HG03280 (cell line): ENCODE data around the gene LY6G6F.
A peak's percentile ranks its signal among the peaks of the same experiment; 100 is the strongest.

Experiments used
- ATAC-seq: cut with Tn5 transposase; IDR thresholded peaks from one replicate; pipeline ENCODE4 v1.9.1; 2021; ENCODE audit warnings: mild to moderate bottlenecking, moderate library complexity; ENCODE audit not compliant: unreplicated experiment

Gene LY6G6F

DNA sequence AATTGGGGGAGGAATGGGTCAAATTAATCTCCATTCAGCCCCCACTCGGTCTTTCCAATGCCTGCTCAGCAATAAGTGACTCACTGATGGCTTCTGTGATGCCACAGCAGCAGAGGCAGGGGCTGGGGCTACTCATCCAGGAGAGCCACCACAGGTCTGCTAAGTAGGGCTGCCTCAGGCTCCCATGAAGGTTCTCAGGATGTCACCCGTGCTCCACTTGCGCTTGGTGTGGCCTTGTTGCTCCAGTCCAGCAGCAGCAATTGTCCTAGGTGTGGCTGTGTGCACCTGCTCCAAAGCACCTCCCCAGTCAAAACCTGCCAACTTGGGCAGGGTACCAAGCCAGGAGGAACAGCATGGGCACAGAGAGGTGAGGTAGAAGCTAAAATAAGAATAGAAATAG is 15.5 kb downstream of the LY6G6F start:
- no peak for ATAC-seq

DNA sequence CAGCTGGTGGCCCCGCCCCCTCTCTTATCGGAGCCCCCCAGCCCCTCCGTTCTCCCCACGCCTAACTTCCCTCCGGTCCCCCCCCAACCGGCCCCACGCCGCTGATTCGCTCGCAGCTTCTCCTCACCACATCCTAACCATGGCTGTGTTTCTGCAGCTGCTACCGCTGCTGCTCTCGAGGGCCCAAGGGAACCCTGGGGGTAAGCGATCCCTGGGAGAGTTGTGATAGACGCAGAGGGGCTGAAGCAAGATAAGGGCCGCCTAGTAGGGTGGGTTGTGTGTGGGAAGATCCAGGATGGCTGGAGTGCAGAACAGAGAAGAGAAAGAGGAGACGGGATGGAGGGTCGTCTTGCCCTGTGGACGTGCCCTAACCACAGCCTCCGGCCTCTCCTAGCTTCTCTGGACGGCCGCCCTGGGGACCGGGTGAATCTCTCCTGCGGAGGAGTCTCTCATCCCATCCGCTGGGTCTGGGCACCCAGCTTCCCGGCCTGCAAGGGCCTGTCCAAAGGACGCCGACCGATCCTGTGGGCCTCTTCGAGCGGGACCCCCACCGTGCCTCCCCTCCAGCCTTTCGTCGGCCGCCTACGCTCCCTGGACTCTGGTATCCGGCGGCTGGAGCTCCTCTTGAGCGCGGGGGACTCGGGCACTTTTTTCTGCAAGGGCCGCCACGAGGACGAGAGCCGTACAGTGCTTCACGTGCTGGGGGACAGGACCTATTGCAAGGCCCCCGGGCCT is 16.7 kb downstream of the LY6G6F start, which contains the start of gene MPIG6B:
MPIG6B (plus strand) TSS at position 129 of the 735 bp plus-strand sequence; CDS start at position 140, 11 bp downstream.
- no peak for ATAC-seq

DNA sequence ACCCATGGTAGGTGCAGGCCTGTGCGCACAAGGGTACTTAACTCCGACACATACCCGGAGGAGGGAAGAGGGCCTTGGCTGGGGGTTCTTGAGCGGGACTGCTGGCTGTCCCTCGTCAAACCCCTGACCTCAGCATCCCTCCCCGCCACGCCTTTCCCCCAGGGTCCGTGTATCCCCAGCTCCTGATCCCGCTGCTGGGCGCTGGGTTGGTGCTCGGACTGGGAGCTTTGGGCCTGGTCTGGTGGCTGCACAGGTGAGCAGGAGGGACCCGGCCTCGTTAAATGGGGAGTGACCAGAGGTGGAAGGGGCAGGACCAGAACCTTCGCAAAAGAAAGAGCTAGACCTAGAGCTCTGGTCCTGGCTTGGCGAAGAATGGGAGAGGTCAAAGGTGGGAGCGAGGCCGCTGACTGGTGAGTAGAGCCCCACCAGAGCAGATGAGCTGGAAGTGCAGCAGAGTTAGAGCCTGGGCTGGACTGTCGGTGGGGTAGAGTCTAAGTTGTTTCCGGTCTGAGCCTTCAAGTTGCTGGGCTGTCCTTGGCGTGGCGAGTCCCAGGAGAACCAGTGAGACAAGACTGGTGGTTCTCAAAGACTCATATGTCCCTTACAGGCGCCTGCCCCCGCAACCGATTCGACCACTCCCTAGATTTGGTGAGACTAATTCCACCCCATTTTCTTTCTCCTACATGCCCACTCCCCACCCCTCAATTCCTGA is 17.5 kb downstream of the LY6G6F start:
- ATAC-seq, result no peak

DNA sequence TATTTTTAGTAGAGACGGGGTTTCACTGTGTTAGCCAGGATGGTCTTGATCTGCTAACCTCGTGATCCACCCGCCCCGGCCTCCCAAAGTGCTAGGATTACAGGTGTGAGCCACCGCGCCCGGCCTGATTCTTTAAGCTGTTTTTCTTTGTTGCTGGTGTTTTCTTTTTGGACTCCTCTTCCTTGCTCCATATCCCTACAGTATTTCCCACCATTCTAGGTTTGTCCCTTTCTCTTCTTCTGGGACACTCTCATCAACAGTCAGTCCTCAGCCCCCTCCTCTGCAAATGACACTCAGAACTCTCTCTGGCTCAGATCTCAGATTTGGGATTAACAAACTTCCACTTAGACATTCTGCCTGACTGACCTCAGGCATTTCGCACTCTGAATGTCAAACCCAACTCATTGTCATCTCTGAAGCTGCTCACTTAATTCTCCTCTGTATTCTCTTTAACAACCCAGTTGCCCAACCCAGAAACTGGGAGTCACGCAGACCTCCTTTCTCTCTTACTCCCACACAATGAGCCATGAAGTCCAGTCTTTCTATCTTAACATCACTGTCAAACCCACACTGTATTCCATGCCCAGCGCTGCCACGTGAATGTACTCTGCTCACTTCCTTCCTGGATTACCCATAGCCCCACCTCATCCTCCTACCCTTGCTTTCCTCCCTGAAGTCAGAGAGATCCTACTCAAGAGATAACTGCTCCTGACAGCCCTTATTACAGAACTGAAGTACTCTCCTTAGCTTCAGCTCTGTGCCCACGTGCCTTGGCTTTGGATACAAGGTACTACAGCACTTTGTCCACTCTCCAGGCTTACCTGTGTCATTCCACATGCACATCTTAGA is 19.1 kb downstream of the LY6G6F start:
- no peak for ATAC-seq

DNA sequence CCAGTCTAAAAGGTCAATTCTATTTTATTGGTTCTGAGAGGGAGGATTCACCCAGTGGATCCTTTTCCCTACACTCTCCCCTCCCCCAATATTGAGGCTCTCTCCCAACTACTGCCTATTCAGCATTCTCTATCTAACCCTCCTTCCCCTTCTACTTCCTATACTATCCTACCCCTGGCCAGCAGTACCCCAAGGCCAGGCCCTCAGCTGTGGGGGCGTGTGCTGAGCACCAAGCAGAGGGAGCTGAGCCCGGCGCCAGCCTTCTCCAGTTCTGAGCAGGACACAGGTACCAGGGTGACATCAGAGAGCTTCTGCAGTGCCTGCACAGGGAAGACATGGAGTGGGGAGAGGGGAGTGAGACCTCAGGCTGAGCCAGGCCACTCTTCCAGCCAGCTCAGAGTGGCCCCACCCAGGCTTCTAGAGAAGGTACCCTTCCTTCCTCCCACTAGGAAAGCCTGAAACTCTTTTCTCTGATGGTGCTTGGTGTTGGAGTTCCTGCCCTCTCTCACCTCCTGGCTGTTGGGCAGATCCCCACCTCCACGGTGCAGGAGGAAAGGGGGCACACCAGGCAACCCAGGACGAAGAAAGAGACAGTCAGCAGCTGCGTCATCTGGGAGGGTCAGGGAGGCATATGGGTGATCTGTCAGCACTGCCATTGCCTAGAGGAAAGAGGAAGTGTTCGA is 20.5 kb downstream of the LY6G6F start:
- peak; percentile 53 for ATAC-seq

DNA sequence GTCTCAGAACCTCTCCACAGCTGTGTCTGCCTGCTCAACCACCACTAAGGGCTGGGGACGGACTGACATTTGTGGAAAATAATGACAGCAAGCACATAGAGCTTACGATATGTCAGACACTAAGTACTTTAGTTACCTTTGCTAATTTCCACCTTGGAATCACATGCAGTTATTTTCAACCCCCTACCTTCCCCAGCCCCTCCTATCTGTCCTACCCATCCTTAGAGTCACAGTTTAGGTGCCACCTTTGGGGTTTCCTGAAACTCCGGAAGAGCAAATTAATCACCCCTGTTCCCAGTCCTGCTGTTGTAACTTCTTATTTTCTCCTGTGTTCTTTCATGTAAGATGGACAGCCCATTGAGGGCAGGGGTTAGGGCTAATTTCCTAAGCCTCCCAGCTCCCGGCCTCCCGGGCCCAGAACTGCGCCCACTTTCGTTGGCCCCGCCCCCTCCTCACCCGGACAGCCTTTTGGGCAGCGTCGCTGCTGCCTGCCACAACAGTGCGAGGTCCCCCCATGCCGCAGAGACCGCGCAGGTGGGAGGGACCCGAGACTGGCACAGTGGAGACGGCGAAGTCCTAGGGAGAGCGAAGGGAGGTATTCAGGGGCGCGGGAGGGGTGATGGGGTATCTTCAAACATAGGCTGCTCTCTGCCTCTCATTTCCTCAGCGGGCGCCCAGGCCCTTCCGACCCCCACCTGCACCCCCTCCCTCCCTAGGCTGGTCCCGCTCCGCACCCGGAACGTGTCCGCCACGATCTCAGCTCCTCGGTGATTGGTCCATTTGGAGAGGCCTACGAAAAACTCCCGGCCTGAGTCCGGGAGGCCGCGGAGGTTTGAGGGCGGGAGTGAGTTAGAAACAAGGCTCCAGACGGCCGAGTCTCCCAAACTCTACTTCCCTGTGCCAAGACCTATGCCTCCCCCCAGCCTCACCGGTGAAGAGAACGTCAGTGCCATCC is 21.3 kb downstream of the LY6G6F start:
- no peak for ATAC-seq

DNA sequence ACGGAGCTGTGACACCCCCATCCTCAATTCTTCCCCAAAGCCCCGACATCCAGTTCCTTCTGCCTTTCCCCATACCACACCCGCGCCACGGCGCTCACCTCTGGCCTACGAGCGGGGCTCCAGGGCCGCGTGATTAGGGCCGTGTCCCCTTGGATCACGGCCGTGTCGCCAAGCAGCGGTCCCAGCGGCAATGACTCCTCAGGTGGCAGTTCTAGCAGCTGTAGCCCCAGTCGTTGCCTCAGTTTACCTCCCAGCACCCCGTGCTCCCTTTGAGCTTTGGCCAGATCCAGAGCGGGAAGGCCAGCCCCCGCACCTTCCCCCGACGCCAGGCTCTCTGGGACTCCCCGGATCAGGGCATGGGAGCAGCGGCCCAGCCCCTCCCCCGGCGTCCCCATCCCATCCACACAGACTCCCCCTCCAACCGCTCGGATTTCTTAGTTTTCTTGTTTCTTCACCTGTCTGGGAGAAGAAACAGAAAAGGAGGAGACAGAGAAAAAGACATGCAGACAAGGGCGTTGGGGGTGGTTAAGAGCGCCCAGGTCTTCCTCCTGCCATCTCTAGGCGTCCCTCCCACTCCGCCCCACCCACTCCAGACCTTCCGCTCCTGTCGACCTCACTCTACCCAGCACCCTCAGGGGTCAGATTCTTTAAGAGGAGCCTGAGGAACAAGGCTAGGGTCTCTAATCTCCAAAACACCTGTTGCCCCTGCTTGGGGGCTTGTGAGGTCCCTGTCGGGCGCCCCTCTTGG is 22.3 kb downstream of the LY6G6F start, which contains the start of gene DDAH2:
DDAH2 (minus strand) TSS at position 533 of the 748 bp plus-strand sequence; CDS start at position 395, 138 bp downstream.
- no peak for ATAC-seq

DNA sequence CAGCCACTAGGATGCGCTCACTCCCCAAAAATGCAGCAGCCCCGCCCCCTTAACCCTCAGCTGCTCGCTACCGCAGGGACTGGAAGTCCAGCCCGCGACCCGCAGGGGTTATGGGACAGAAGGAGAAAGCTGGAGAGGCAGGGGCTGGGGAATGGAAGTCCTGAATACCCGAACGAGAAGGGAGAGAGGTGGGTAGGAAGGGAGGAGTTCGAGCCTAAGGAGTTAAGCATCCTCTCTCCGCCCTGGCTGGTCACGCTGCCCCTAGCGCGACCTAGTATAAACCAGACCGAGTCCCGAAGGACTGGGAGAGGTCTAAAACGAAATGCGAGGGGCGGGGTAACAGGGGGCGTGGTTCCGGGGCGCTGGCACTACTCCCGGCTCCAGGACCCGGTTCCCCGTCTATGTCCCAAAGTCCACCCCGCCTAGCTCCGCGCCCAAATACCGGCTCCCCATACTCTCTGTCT is 22.9 kb downstream of the LY6G6F start:
- ATAC-seq, result peak; percentile 44

DNA sequence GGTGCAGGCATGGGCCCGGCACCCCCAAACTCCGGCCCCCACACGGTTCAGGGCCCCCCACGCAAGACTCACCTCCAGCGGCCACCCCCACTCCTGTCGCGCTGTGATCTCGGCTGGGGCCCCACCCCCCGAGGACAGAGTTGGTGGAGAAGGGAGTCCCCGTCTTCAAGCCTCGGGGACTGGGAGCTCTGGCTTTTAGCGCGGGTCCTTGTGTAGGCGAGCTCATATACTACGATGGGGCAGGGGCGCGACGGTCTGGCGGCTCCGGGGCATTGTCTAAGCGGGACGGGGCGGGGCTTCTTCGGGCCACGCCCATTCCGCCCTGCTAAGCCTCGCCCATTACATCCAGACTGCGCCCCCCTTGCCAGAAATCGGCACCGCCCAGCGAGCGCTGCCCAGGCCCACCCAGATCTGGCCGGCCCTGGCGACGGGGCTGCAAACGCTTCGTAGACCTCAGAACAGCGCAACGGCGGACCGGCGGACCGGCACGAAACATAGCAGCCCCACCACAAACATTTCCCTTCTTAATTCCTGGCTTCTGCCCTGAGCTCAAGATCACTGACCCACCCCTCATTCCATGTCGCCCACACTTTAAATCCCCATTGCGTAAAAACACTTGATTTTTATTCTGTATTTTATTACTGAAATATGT is 23.4 kb downstream of the LY6G6F start:
- peak; percentile 42 for ATAC-seq

DNA sequence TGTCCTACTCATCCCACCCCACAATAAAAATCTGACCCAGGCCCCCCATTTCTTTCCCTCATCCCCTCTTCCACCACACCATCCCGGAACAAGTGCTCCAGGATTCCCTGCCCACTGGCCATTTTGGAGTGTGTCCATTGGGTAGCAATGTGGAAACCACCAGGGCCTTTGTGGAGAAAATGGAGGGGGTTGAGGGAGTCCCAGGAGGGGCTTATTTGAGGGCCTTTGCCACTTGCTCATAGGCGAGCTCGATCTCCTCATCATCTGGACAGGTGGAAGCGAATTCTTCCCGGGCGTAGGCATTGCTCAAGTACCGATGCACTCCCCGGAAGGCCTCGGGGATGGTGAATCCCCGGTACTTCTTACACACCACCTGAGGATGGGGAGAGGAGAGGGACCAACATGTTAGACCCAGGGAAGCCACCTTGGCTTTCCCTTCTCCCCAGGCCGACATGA is 24.0 kb downstream of the LY6G6F start:
- ATAC-seq, result no peak

DNA sequence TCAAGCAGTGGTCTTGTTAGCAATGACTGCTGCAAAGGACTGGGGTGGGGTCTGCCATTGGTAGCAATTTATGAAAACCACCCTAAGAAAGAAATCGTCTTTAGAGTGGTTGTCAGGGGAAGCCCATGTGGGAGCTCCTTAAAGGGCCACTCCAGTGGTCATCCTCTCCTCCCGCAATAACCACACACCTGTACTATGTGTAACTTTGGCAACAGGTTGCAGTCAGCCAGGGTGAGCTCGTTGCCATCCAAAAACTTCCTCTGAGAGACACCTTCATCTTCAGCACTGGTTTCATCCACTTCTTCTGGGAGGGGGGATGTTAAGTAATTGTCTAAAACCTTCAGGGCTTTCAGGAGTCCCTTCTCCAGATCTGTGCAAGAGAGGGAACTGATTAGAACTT is 25.4 kb downstream of the LY6G6F start:
- no peak for ATAC-seq

DNA sequence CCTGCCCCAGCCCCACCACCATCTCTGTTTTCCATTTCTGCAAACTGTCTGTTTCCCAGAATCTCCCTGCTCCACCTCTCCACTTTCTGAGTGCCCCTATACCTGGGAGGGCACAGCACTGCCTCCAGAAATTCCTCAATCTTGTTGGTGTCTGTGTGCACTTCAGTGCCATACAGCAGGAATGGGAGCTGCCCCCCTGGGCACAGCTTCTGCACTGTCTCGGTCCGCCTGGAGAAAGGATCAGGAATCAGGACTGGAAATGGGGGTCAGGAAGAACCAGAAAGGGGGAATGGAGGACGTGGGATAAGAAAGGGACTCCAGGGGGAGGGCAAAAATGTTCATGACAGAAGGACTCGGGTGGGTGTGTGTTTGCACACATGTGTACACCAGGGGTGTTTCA is 27.1 kb downstream of the LY6G6F start:
- no peak for ATAC-seq

DNA sequence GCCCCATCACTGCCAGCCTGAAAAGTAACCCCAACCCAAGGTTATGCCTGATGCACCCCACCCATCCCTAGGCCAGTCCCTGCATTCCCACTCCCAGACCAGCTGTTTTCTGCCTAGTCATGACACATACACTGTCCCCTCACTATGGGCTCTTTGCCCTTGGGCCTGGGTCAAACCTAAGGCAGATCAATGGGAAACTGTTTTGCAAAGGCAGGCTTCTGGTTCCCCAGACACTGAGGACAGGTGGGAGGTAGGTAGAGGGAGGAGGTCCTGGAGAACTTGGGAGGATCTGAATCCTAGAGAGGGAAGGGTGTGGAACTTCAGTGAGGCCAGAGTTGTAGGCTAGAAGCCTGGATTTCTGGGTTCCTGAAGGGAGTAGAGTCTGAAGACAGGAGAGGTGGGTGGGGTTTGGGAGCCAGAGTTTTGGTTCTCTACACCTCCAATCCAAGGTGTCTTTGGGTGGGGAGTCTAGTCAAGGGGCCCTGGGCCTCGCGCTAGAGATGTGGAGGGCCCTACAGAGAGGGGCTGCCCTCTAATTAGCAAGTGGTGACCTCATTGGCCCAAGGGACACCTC is 27.7 kb downstream of the LY6G6F start:
- ATAC-seq, result no peak

DNA sequence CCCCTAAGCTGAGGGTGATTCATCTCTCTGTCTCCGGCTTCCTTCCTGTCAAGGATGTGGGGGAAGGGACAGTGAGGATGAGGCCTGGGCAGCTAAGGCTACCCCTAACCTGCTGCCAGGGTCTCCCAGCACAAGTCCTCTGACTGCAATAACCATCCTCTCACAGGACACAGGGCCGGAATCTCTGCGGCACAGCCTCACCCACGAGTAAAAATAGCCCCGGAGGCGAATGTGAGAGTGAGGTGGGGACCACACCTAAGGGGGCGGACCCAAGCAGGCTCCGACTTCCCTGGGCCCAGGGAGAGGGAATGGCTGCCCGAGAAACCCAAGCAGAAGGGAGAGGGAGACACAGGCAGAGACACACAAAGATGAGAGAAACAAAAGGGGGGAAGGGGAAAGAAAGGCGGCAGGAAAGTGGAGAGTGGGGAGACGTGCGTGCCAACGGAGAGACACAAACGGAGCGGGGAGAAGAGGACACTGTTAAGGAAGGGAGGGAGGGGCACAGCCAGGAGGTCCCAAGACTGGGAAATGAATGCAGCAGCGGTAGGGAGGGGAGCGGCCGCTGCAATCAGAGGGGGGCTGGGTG is 28.2 kb downstream of the LY6G6F start:
- no peak for ATAC-seq

DNA sequence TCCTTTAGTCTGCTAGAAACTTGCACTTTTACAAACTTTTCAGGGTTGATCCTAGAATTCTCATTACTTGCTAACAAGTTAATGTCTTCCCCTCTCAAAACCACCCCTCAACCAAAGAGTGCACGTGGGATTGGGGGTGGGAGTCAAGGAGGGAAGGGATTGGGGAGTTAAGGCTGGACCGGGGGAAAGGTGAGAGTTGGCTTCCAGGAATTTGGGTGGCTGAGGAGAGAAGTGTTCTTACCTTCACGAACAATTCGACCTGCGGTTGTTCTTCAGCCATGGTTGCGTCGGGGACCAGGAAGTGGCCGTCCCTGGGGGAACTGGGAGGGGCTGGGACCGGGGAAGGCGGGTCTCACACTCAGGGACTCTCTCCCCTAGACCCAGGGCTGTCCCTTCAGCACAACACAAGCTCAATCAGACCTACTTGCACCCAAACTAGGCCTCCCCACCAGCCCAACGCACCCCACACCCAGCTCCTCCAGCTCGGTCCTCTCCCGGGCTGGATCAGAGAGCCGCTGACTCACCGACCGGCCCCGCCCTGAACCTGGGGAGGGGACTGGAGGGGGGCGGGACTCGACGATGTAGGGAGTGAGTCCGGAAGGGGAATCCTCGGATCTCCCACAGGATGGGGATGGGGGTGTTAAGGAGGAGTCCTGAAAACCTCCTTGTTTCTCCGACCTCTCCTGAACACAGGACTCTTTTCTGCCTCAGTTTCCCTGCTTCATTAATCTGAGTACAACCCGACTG is 29.5 kb downstream of the LY6G6F start, which contains the start of gene CLIC1:
CLIC1 (minus strand) TSS at position 510 of the 747 bp plus-strand sequence; CDS start at position 280, 230 bp downstream.
- ATAC-seq, result peak; percentile 20

DNA sequence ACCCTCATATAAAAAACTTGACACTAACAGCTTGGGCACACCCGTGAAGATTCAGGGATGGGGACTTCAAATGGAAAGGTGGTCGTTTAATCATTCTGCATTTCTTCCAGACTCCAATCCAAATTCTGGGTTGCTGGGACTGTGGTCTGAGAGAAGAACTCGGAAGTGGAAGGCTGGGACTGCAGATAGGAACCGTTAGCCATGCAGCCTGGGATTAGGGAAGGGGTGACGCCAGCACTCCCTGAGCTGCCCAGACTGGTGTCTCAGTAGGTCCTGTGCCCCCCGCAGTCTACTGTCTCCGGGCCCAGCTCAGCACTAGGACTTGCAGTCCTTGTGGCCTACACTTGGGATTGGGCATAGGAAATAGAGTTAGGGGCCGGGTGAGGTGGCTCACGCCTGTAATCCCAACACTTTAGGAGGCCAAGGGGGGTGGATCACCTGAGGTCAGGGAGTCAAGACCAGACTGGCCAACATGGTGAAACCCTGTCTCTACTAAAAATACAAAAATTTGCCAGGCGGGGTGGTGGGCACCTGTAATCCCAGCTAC is 30.2 kb downstream of the LY6G6F start:
- no peak for ATAC-seq
